GM12878 (cell line): ENCODE results near the gene SHC1. TPM values are rescaled to one million over a fixed set of nuclear protein-coding genes. Genes with fewer than 3 reads are reported as not detected.

ENCODE experiments used
- BACH1 ChIP-seq: fragments of 450-650 bp; IDR thresholded peaks from 2 replicates; pipeline ENCODE4 v1.6.1; 2017; ENCODE audit warnings: mild to moderate bottlenecking, borderline replicate concordance
- CREB1 ChIP-seq: IDR thresholded peaks from 2 replicates; pipeline ENCODE4 v1.6.1; 2012; ENCODE audit warnings: low read depth, mild to moderate bottlenecking, inconsistent platforms
- EGR1 ChIP-seq, 2 experiments: IDR thresholded peaks; 1 replicate in 1 of 2; 2 replicates in 1 of 2; pipeline ENCODE4 v1.6.1; 2011 to 2012; ENCODE audit warnings: low read depth in 2 of 2, low read length in 2 of 2, borderline replicate concordance in 1 of 2, mild to moderate bottlenecking in 1 of 2, moderate library complexity in 1 of 2
- FOXM1 ChIP-seq: IDR thresholded peaks from 2 replicates; pipeline ENCODE4 v1.6.1; 2012; ENCODE audit warnings: low read depth, mild to moderate bottlenecking, inconsistent platforms, low read length, moderate library complexity
- HCFC1 ChIP-seq: fragments of 150-350 bp; IDR thresholded peaks from 2 replicates; pipeline ENCODE4 v1.6.1; 2014; ENCODE audit warnings: low read length
- IKZF2 ChIP-seq, 2 experiments: fragments of 450-650 bp; IDR thresholded peaks; 2 replicates each; pipeline ENCODE4 v1.6.1; 2017; ENCODE audit warnings: mild to moderate bottlenecking in 2 of 2, moderate library complexity in 2 of 2
- JUNB ChIP-seq: IDR thresholded peaks from 2 replicates; pipeline ENCODE4 v1.6.1; 2016; ENCODE audit warnings: antibody characterized with exemption, mild to moderate bottlenecking
- JUND ChIP-seq: IDR thresholded peaks from 2 replicates; pipeline ENCODE4 v1.6.1; 2012; ENCODE audit warnings: low read depth, mild to moderate bottlenecking, low read length, improper control_type of control experiment, moderate library complexity
- LARP7 ChIP-seq: fragments of 450-650 bp; IDR thresholded peaks from 2 replicates; pipeline ENCODE4 v1.6.1; 2017; ENCODE audit warnings: mild to moderate bottlenecking
- NFYB ChIP-seq: IDR thresholded peaks from 2 replicates; pipeline ENCODE4 v1.6.1; 2011; ENCODE audit warnings: low read depth, mild to moderate bottlenecking, low read length, improper control_type of control experiment, moderate library complexity; ENCODE audit not compliant: insufficient read depth
- NR2C2 ChIP-seq: IDR thresholded peaks from 2 replicates; pipeline ENCODE4 v1.6.1; 2011; ENCODE audit warnings: borderline replicate concordance, low read depth; ENCODE audit not compliant: control insufficient read depth, insufficient read length
- SREBF1 ChIP-seq: IDR thresholded peaks from 2 replicates; pipeline ENCODE4 v1.6.1; 2012; ENCODE audit warnings: mild to moderate bottlenecking, low read length
- YY1 ChIP-seq: IDR thresholded peaks from 2 replicates; pipeline ENCODE4 v1.6.1; 2011; ENCODE audit warnings: low read depth, mild to moderate bottlenecking, low read length
- polyA plus RNA-seq, 11 experiments: library from polyadenylated mRNA; depleted of rRNA in 4 of 11; unstranded in 6 of 11; stranded (reverse) in 5 of 11; fragments of >200 nt; fragmentation: Nextera tagmentation in 4 of 11; fragmentation: Illumina TruSeq in 1 of 11; extraction: Ambion mirVana in 4 of 11; extraction: Trizol in 1 of 11; gene quantifications; 1 replicate in 1 of 11; 2 replicates in 10 of 11; pipeline versions ENCODE4 v1.2.1 to v1.2.3, GENCODE V29; 2011 to 2016; ENCODE audit warnings: inconsistent platforms in 2 of 11, missing spikeins in 2 of 11, low read depth in 1 of 11
- total RNA-seq, 4 experiments: library from RNA; depleted of rRNA in 3 of 4; stranded (reverse); fragments of >200 nt in 3 of 4; fragmentation: Illumina TruSeq in 1 of 4; extraction: Trizol in 1 of 4; gene quantifications; 2 replicates each; pipeline versions ENCODE4 v1.2.1 to v1.2.3, GENCODE V29; 2013 to 2021
- TF ChIP-seq, protein P1 (sequence below): fragments of 450-650 bp; IDR thresholded peaks from 2 replicates; pipeline ENCODE4 v1.6.1; 2016; ENCODE audit warnings: mild to moderate bottlenecking
- TF ChIP-seq, protein P2 (sequence below): fragments of 450-650 bp; IDR thresholded peaks from 2 replicates; pipeline ENCODE4 v1.6.1; 2017; ENCODE audit warnings: low read depth, mild to moderate bottlenecking, moderate library complexity
- TF ChIP-seq, protein P3 (sequence below): IDR thresholded peaks from 2 replicates; pipeline ENCODE4 v1.6.1; 2012; ENCODE audit warnings: low read depth, low read length, improper control_type of control experiment
- TF ChIP-seq, protein P4 (sequence below): fragments of 450-650 bp; IDR thresholded peaks from 2 replicates; pipeline ENCODE4 v1.6.1; 2017; ENCODE audit warnings: mild to moderate bottlenecking, moderate library complexity
- TF ChIP-seq, protein P5 (sequence below): IDR thresholded peaks from 2 replicates; pipeline ENCODE4 v1.6.1; 2012; ENCODE audit warnings: low read depth, low read length, improper control_type of control experiment
- TF ChIP-seq, protein P6 (sequence below): fragments of 450-650 bp; IDR thresholded peaks from 2 replicates; pipeline ENCODE4 v1.6.1; 2016; ENCODE audit warnings: mild to moderate bottlenecking

The SHC1 gene
- total and polyA plus RNA-seq, 10 of the 15 experiments (the other 5 are each of a cell fraction or from before 2014, with no cell fraction given), result 2.6 to 49.3 (median 25.2) TPM

DNA sequence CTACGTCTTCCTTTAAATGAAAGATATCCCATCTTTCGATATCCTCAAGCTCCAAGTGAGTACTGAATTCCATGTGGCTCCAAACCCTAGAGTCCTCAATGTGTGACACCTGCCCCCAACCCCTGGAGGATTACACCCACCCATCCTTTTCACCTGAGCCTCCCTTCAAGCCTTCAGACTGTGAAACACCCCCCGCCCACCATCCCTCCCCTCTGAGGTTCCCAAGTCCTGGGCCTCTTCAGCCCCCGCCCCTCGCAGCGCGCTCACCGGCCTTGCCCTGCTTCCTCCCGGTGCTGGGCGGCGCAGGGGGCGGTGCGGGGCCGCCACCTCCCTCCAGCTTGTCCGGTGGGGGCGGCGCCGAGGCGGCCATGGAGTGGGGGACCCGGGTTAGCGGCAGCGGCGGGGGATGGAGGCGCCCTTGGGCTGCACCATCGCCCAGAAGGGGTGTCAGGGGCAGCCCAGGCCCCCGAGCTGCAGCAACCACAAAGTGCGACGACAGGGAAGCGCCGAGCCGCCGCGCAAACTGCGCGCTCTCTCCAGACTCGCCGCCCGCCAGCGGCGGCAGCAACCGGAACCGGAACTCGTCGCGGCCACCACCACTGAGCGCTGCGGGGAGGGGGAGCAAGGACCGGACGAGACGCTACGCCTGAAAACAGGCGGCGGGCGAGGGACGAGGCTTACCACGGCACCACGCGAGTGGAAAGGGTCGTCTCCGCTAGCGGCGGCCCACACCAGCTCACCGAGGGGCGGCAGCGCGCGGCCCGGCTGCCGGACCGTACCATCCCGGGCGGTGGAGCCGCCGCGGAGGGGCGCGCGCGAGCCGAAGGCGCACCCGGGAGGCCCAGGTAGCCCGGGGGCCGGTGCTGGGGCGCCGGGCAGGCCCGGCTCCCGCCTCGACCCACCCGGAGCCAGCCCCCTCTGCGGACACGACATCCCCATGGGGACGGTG lies 9.1 kb downstream of the SHC1 start, which contains the start of gene PYGO2 (continued):
- TF ChIP-seq, protein P1, sequence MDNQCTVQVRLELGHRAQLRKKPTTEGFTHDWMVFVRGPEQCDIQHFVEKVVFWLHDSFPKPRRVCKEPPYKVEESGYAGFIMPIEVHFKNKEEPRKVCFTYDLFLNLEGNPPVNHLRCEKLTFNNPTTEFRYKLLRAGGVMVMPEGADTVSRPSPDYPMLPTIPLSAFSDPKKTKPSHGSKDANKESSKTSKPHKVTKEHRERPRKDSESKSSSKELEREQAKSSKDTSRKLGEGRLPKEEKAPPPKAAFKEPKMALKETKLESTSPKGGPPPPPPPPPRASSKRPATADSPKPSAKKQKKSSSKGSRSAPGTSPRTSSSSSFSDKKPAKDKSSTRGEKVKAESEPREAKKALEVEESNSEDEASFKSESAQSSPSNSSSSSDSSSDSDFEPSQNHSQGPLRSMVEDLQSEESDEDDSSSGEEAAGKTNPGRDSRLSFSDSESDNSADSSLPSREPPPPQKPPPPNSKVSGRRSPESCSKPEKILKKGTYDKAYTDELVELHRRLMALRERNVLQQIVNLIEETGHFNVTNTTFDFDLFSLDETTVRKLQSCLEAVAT, result no peak
- TF ChIP-seq, protein P2, sequence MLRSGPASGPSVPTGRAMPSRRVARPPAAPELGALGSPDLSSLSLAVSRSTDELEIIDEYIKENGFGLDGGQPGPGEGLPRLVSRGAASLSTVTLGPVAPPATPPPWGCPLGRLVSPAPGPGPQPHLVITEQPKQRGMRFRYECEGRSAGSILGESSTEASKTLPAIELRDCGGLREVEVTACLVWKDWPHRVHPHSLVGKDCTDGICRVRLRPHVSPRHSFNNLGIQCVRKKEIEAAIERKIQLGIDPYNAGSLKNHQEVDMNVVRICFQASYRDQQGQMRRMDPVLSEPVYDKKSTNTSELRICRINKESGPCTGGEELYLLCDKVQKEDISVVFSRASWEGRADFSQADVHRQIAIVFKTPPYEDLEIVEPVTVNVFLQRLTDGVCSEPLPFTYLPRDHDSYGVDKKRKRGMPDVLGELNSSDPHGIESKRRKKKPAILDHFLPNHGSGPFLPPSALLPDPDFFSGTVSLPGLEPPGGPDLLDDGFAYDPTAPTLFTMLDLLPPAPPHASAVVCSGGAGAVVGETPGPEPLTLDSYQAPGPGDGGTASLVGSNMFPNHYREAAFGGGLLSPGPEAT, result no peak
- TF ChIP-seq HCFC1, result peak; percentile 50
- peak; percentile 99 for TF ChIP-seq LARP7
- TF ChIP-seq, protein P3, sequence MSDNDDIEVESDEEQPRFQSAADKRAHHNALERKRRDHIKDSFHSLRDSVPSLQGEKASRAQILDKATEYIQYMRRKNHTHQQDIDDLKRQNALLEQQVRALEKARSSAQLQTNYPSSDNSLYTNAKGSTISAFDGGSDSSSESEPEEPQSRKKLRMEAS, result no peak; the same call in 1 of the 2 replicates
- no peak for TF ChIP-seq NFYB
- peak; percentile 96 for TF ChIP-seq JUND
- TF ChIP-seq, protein P4, sequence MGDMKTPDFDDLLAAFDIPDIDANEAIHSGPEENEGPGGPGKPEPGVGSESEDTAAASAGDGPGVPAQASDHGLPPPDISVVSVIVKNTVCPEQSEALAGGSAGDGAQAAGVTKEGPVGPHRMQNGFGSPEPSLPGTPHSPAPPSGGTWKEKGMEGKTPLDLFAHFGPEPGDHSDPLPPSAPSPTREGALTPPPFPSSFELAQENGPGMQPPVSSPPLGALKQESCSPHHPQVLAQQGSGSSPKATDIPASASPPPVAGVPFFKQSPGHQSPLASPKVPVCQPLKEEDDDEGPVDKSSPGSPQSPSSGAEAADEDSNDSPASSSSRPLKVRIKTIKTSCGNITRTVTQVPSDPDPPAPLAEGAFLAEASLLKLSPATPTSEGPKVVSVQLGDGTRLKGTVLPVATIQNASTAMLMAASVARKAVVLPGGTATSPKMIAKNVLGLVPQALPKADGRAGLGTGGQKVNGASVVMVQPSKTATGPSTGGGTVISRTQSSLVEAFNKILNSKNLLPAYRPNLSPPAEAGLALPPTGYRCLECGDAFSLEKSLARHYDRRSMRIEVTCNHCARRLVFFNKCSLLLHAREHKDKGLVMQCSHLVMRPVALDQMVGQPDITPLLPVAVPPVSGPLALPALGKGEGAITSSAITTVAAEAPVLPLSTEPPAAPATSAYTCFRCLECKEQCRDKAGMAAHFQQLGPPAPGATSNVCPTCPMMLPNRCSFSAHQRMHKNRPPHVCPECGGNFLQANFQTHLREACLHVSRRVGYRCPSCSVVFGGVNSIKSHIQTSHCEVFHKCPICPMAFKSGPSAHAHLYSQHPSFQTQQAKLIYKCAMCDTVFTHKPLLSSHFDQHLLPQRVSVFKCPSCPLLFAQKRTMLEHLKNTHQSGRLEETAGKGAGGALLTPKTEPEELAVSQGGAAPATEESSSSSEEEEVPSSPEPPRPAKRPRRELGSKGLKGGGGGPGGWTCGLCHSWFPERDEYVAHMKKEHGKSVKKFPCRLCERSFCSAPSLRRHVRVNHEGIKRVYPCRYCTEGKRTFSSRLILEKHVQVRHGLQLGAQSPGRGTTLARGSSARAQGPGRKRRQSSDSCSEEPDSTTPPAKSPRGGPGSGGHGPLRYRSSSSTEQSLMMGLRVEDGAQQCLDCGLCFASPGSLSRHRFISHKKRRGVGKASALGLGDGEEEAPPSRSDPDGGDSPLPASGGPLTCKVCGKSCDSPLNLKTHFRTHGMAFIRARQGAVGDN, result peak; percentile 64; the same call in 1 of the 2 replicates
- TF ChIP-seq JUNB, result no peak
- peak; percentile 48; the same call in 1 of the 2 replicates for TF ChIP-seq CREB1
- peak in 1 of 2 experiments; percentile 22; a peak in 1 of 4 replicates for TF ChIP-seq IKZF2 (IDR thresholded peaks at IDR 0.05)
- TF ChIP-seq, protein P5, sequence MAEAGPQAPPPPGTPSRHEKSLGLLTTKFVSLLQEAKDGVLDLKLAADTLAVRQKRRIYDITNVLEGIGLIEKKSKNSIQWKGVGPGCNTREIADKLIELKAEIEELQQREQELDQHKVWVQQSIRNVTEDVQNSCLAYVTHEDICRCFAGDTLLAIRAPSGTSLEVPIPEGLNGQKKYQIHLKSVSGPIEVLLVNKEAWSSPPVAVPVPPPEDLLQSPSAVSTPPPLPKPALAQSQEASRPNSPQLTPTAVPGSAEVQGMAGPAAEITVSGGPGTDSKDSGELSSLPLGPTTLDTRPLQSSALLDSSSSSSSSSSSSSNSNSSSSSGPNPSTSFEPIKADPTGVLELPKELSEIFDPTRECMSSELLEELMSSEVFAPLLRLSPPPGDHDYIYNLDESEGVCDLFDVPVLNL, result 0 out of 2 replicates have a peak, but pooled peaks have one; percentile 29
- TF ChIP-seq YY1, result peak; percentile 86
- TF ChIP-seq NR2C2, result no peak
- TF ChIP-seq BACH1, result peak; percentile 96
- no peak for TF ChIP-seq FOXM1
- peak in 1 of 2 experiments; percentile 46; a peak in 1 of 3 replicates for TF ChIP-seq EGR1 (IDR thresholded peaks at IDR 0.05; ENCODE audit: borderline replicate concordance in 1 of 2, low read depth in 2 of 2, low read length in 2 of 2)
- peak; percentile 87 for TF ChIP-seq SREBF1
- TF ChIP-seq, protein P6, sequence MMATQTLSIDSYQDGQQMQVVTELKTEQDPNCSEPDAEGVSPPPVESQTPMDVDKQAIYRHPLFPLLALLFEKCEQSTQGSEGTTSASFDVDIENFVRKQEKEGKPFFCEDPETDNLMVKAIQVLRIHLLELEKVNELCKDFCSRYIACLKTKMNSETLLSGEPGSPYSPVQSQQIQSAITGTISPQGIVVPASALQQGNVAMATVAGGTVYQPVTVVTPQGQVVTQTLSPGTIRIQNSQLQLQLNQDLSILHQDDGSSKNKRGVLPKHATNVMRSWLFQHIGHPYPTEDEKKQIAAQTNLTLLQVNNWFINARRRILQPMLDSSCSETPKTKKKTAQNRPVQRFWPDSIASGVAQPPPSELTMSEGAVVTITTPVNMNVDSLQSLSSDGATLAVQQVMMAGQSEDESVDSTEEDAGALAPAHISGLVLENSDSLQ, result no peak
